Limb (tissue), 2 donors: ENCODE results near the gene UBXN4.
"Not testable (repeated sequence)": the region's sequence is repeated elsewhere in the genome, so short reads cannot be mapped to it uniquely, and the experiment has no call there.

Experiments used
- DNase-seq, 2 donors: peaks; one replicate each; pipeline ENCODE4 v3.0.0-alpha.2; 2016; ENCODE audit errors: extremely low spot score in 2 of 2

UBXN4 gene

DNA sequence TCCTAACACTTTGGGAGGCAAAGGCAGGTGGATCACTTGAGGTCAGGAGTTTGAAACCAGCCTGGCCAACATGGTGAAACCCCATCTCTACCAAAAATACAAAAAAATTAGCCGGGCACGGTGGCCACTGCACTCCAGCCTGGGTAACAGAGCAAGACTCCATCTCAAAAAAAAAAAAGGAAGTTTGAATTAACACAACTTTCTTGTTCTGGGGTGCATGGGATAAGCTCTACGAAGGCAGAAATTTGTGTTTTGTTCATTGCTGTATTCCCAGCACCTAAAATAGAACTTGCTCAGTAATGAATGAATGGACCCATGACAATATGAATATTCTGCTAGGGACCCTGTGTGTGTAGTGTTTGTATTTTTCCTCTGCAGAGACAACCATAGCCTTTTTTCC lies 66.2 kb downstream of the UBXN4 start:
- not testable (repeated sequence) for DNase-seq

- no peak for DNase-seq
Measured at GRCh38 chr2:135812907-135813511, 71.4 kb downstream of the UBXN4 start.

DNA sequence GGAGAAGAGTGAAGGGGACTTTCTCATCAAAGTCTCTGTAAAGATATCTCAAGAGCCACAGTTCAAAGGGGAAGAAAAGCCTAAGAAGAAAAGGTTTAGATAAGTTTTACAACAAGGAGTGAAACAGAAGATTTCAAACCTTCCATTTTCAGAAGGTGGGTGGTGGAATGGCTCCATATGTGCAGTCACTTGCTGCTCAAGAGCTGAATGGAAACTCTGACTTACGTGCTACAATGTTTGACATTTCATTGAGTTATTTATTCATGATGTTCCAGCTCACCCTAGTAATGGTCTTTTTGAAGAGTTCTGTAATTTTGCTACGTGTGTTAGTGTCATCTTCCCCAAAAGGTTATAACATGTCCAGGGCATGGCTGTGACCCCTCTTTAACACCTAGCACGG lies 73.6 kb downstream of the UBXN4 start:
- no peak for DNase-seq

GRCh38 chr2:135817466-135817865 lies 75.8 kb downstream of the UBXN4 start:
- no peak for DNase-seq

GRCh38 chr2:135817951-135818350 lies 76.3 kb downstream of the UBXN4 start:
- no peak for DNase-seq

DNA sequence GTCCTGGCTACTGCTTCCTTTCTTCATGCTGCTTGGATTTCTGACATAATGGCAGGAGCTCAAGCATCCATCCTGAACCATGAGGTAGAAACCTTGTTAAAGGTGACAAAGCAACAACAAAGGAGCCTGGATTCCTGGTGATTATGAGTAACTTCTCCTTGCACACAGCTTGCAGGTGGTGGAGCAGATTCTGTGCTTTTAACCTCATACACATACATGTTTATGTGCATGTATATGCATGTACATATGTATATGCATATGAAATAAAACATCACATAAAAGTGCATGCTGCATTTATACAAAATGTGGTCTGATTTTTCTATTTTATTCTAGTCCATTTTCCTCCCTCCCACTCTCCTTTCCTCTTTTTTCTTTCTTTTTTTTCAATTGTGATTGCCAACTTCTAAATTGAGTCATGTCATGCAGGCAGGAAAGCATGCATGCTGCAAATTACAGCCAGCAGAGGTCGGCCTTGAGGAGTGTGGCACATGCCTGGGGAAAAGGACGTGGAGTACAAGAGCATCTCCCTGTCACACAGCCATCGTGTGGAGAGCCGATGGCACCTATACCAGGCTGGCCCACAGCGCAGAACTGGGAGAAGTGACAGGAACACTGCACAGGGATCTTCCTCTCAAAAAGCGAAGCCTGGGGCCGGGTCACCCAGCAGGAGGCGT lies 77.4 kb downstream of the UBXN4 start:
- no peak for DNase-seq

- no peak for DNase-seq
Measured at GRCh38 chr2:135820003-135820618, 78.5 kb downstream of the UBXN4 start.

GRCh38 chr2:135821190-135821589 lies 79.5 kb downstream of the UBXN4 start:
- no peak for DNase-seq

DNA sequence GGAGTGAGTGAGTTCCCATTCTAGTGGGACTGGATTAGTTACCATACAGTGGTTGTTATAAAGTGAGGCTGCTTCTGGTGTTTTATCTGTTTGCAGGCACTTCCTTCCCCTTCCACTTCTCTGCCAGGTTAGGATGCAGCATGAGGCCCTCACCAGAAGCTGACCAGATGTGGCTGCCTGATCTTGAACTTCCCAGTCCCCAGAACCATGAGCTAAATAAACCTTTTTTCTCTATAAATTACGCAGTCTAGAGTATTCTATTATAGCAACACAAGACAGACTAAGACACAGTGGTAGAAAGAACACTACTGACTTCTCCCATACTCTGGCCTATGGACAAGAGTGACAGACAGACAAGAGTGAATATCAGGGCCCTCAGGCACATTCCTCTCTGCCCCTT lies 81.2 kb downstream of the UBXN4 start:
- no peak for DNase-seq

GRCh38 chr2:135825131-135825530 lies 83.5 kb downstream of the UBXN4 start:
- DNase-seq: no peak

DNA sequence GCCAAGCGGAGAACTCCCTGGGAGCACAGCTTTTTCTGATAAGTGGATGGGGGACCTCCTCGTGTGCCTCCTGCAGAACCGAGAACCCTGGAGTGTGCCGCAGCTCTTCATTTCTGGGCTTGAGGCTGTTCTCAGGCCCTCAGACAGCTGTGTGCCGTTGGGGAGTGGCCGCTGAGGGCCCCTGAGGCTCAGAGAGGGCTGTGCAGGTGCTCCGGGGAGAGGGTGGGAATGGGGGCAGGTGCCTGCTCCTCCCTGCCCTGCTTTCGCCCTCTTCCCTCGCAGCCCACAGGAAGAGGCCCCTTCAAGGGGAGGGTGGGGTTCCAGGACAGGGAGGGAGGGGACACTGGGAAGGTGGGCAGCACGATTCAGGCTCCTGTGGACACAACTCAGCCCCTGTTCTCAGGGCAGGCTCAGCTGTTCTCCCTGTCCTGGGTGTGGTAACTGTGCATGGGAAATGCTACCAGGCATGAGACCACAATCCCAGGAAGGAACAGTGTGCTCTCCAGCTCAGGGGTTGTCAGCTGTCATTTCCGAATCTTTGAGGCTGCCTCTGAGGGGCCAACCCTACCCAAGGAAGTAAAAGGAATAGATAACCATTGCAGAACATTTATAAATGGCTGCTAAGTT lies 84.0 kb downstream of the UBXN4 start:
- no peak for DNase-seq

DNA sequence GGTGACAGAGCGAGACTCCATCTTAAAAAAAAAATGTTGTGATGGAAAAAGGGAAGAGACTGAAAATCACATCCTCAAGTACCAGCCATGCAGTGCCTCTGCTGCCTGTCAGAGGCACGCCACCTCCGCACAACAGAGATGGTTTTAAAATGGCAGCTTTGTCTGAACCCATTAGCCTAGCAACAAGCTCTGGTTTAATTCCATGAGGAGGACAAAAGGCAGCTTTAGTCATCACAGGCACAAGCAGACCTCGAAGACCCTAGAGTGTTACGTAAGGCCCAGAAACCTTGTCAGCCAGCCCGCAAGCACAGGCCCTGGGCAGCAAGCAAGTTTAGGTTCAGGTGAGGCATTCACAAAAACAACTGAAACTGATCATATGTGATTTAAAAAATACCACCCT lies 84.9 kb downstream of the UBXN4 start:
- DNase-seq: no peak

DNA sequence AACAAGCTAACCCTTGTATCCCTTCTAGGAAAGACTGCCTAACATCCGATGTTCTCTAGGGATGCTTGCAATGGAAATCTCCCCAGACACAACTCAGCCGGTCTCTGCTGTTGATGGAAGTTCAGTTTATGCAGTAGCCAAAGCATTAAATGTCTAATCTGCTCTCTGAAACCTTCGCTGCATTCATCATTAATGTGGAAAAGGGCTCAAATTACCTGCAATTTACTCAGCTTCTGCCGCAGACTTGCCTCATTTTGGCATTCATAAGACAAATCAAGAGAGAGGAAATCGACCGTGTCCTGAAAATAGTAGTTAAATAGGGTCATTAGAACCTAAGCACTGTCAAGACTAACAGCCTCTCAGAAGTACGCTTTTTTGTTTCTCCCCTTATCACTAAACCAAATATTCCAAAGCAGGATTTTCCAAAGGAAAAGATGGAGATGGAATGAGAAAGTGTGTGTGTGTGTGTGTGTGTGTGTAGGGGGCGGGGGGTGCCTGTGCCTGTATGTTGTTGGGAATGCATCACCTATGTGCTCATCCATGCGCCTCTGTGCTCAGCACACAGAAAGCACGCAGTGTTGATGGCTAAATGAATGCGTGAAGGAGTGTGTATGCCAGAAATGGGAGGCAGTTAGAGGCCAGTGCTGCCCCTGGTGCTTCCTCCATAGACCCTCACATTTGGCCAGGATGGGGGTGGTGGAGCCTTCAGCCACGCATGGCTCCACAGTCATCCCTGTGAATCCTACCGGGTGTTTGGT lies 87.9 kb downstream of the UBXN4 start:
- DNase-seq: no peak

DNA sequence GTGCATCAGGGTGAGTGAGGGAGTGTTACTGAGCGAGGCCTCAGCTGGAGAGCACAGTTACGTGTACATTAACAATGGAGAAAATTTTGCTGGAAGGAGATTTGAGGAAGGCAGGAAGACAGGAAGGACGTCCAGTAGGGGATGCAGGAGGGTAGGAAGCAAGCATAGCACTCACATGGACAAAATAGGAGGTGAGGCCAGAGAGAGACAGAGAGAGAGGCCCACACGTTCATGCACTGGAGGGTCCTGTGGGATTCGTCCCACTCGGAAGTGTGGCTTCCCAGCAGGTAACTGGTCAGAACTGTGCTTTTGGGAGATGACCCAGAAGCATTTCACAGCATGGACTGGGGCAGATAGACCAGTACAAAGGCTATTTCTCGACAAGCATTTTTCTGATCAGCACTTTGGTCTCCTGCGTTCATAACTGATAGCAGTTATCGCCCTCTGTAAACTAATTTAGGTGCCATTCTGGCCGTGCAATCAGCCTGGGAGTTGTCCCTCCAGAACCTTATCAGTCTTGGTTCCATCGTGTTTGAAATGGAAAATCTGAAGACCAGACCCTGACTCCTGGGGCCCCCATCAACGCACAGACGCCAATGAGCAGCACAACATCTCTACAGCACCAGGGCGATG lies 89.6 kb downstream of the UBXN4 start:
- no peak for DNase-seq

DNA sequence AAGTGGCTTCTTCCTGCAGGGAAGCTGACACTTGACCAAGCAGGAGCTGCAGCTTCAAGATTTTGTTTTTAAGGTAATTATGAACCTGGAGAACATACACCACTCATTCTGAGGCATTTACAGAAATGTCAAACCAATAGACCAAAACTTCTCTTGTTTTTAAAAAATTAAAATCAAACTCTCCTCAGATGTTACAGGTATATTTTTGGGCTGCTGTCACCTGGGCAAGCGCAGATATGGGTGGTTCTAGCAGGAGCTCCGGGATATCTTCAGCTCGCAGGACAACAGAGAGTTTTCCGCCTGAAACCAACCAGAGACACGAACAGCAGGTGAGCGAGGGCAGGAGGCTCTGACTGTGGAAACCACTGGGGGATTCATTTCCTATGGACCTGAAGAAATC lies 91.2 kb downstream of the UBXN4 start:
- no peak for DNase-seq
